Cerebellar cortex (tissue), 1 donor: ENCODE results near the gene ZBTB45.

Experiments used
- DNase-seq: peaks from one replicate; pipeline ENCODE4 v3.0.0-alpha.2; 2015; ENCODE audit warnings: low spot score

Gene ZBTB45

GRCh38 chr19:58538257-58539168 is 18.9 kb upstream of the ZBTB45 start:
- no peak for DNase-seq

- no peak for DNase-seq
Measured at GRCh38 chr19:58536852-58537798, 17.5 kb upstream of the ZBTB45 start.

- no peak for DNase-seq
Measured at GRCh38 chr19:58535857-58536256, 16.2 kb upstream of the ZBTB45 start.

GRCh38 chr19:58531034-58531840 is 11.6 kb upstream of the ZBTB45 start:
- DNase-seq, result no peak

- no peak for DNase-seq
Measured at GRCh38 chr19:58529405-58529804, 9.8 kb upstream of the ZBTB45 start.

- DNase-seq, result no peak
Measured at GRCh38 chr19:58522709-58523108, 3.1 kb upstream of the ZBTB45 start.

- no peak for DNase-seq
Measured at GRCh38 chr19:58521651-58522050, 2.0 kb upstream of the ZBTB45 start.

GRCh38 chr19:58520257-58520599 is 618 bp upstream of the ZBTB45 start:
- DNase-seq, result no peak

- DNase-seq, result peak; percentile 71
Measured at GRCh38 chr19:58519087-58519354, 589 bp downstream of the ZBTB45 start.

GRCh38 chr19:58518256-58519086 is 1.1 kb downstream of the ZBTB45 start:
- DNase-seq, result no peak

GRCh38 chr19:58516964-58517833 is 2.4 kb downstream of the ZBTB45 start:
- no peak for DNase-seq

GRCh38 chr19:58516246-58516836 is 3.3 kb downstream of the ZBTB45 start:
- DNase-seq, result no peak

GRCh38 chr19:58515259-58515658 is 4.4 kb downstream of the ZBTB45 start:
- no peak for DNase-seq

- DNase-seq, result no peak
Measured at GRCh38 chr19:58514564-58515022, 5.0 kb downstream of the ZBTB45 start.

GRCh38 chr19:58513694-58514563 is 5.7 kb downstream of the ZBTB45 start:
- peak; percentile 86 for DNase-seq

GRCh38 chr19:58513213-58513693 is 6.4 kb downstream of the ZBTB45 start:
- DNase-seq, result no peak

GRCh38 chr19:58511353-58512208 is 8.0 kb downstream of the ZBTB45 start, which contains the start of gene SLC27A5:
Gene SLC27A5, minus strand, starts transcription at chr19:58511992. Its CDS starts 37 bp downstream, at chr19:58511955.
- no peak for DNase-seq
